Spleen (tissue), 11 donors: ENCODE data around the gene KIFAP3. TPM values are rescaled to one million over a fixed set of nuclear protein-coding genes. Genes with fewer than 3 reads are reported as not detected.

Source experiments
- DNase-seq: peaks from one replicate; pipeline ENCODE4 v3.0.0-alpha.2; 2020
- H3K27ac ChIP-seq, 8 donors: fragments of 200-600 bp; sonication (generic) in 7 of 8; 1 replicate in 4 of 8; 2 replicates in 4 of 8; pipeline versions ENCODE4 v1.5.0 to v1.8.0; 2016 to 2021; ENCODE audit warnings: inconsistent platforms in 4 of 8, mild to moderate bottlenecking in 4 of 8, moderate library complexity in 1 of 8
- H3K27me3 ChIP-seq, 7 donors: fragments of 200-600 bp; sonication (generic) in 6 of 7; replicated peaks in 1 of 7; 1 replicate in 4 of 7; 2 replicates in 3 of 7; pipeline versions ENCODE4 v1.5.0 to v1.8.0; 2016 to 2021; ENCODE audit warnings: inconsistent platforms in 3 of 7, mild to moderate bottlenecking in 1 of 7
- H3K36me3 ChIP-seq, 6 donors: fragments of 200-600 bp; sonication (generic) in 5 of 6; 1 replicate in 4 of 6; 2 replicates in 2 of 6; pipeline versions ENCODE4 v1.5.0 to v1.8.0; 2016 to 2021; ENCODE audit warnings: inconsistent platforms in 2 of 6
- H3K4me1 ChIP-seq, 6 donors: fragments of 200-600 bp; sonication (generic) in 5 of 6; 1 replicate in 3 of 6; 2 replicates in 3 of 6; pipeline versions ENCODE4 v1.5.0 to v1.8.0; 2016 to 2021; ENCODE audit warnings: inconsistent platforms in 3 of 6
- H3K4me3 ChIP-seq, 8 donors: fragments of 200-600 bp; sonication (generic) in 7 of 8; 1 replicate in 4 of 8; 2 replicates in 4 of 8; pipeline versions ENCODE4 v1.5.0 to v1.8.0; 2016 to 2021; ENCODE audit warnings: inconsistent platforms in 4 of 8, mild to moderate bottlenecking in 4 of 8, moderate library complexity in 2 of 8
- H3K9me3 ChIP-seq, 8 donors: fragments of 200-600 bp; sonication (generic) in 7 of 8; 1 replicate in 4 of 8; 2 replicates in 4 of 8; pipeline versions ENCODE4 v1.5.0 to v1.8.0; 2016 to 2021; ENCODE audit warnings: inconsistent platforms in 4 of 8
- POLR2A ChIP-seq, 3 donors: fragments of 450-650 bp; IDR thresholded peaks; one replicate each; pipeline ENCODE4 v1.5.1; 2017; ENCODE audit warnings: antibody characterized with exemption in 3 of 3, mild to moderate bottlenecking in 1 of 3
- POLR2AphosphoS5 ChIP-seq, 3 donors: sonication (generic); formaldehyde crosslinking; IDR thresholded peaks; one replicate each; pipeline ENCODE4 v1.5.1; 2017; ENCODE audit warnings: antibody characterized with exemption in 3 of 3
- WGBS, 5 donors: extraction: QIAGEN DNeasy Blood & Tissue Kit in 3 of 5; methylation state at CpG; one replicate each; pipeline versions ENCODE4 v1.1.5 to v1.1.7; 2013 to 2018; 5-methylcytosine and 5-hydroxymethylcytosine counted together
- intact Hi-C: fragments of 100-400 bp; cut with DNase I; formaldehyde crosslinking; loops from one replicate; pipeline ENCODE4 v1.15.0; 2023; ENCODE audit warnings: low total_unique reads
- polyA plus RNA-seq, 3 donors: library from polyadenylated mRNA; stranded (reverse); fragments of 200-250 nt; gene quantifications; one replicate each; pipeline ENCODE4 v1.2.1, GENCODE V29; 2013
- total RNA-seq, 7 donors: library from RNA; depleted of rRNA in 3 of 7; stranded (reverse); fragments of >200 nt in 3 of 7; fragmentation: NEBNext Ultra II Directional in 4 of 7; extraction: Animal tissue kit (Norgen Biotek cat#: 25700) in 4 of 7; gene quantifications; one replicate each; pipeline versions ENCODE4 v1.1.0 to v1.2.1, GENCODE V29; 2016 to 2021
- TF ChIP-seq, protein P1 (sequence below), 11 experiments: fragments of 200-600 bp in 7 of 11; fragments of 450-650 bp in 4 of 11; sonication (generic) in 4 of 11; IDR thresholded peaks in 8 of 11; conservative IDR thresholded peaks in 3 of 11; 1 replicate in 7 of 11; 2 replicates in 4 of 11; pipeline versions ENCODE4 v1.4.0 to v1.8.0; 2016 to 2021; ENCODE audit warnings: antibody characterized with exemption in 11 of 11, inconsistent platforms in 4 of 11, mild to moderate bottlenecking in 1 of 11
- donor health status: healthy with polysubstance abuse.
- donor health status: DM: no; HTN: no; CAD: no; lungs with moderate emphysema.
- donor health status: DM: no; HTN: no; CAD: no.
- donor health status: Bipolar disorder and iron deficiency.
- donor health status: healthy.
- donor health status: DM: no; HTN: no; CAD: no.
- donor health status: DM: yes; HTN: yes; CAD: no.

The KIFAP3 gene
- total and polyA plus RNA-seq, 10 donors, result 5.1 to 36.7 (median 20.6) TPM

DNA sequence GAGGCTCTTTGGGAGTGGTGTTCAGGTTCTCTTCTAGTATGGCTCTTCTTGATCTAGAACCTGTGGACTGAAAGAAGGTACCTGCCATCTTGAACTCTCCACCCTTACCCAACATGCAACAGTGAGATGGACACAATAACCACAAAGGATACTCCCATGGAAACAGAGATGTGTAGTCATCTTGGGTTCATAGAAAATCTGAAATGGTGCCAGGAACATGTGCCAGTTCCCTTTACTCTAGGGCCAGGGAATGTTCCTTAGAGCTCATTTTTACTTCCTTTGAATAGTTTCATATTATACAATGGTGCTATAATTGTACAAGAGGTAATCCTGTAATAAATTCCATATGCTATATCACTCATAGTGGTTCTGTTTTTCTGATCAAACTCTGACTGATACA, 167.6 kb downstream of the KIFAP3 start:
- H3K27me3 ChIP-seq, result peaks cover 0 to 9% (median 0%) of the 10 kb centered on the region in 7 donors
- intact Hi-C loops, result no loop called here
- DNase-seq, result no peak
- no peaks in the 10 kb centered on the region for H3K36me3 ChIP-seq
- peaks cover 0 to 16% (median 0%) of the 10 kb centered on the region in 6 donors for H3K4me1 ChIP-seq
- H3K4me3 ChIP-seq, result no peak overlapping the region
- TF ChIP-seq, protein P1, sequence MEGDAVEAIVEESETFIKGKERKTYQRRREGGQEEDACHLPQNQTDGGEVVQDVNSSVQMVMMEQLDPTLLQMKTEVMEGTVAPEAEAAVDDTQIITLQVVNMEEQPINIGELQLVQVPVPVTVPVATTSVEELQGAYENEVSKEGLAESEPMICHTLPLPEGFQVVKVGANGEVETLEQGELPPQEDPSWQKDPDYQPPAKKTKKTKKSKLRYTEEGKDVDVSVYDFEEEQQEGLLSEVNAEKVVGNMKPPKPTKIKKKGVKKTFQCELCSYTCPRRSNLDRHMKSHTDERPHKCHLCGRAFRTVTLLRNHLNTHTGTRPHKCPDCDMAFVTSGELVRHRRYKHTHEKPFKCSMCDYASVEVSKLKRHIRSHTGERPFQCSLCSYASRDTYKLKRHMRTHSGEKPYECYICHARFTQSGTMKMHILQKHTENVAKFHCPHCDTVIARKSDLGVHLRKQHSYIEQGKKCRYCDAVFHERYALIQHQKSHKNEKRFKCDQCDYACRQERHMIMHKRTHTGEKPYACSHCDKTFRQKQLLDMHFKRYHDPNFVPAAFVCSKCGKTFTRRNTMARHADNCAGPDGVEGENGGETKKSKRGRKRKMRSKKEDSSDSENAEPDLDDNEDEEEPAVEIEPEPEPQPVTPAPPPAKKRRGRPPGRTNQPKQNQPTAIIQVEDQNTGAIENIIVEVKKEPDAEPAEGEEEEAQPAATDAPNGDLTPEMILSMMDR (IDR thresholded peaks at IDR 0.05 in 8 of 11, conservative IDR thresholded peaks at IDR 0.05 in 3 of 11), result no peak
- TF ChIP-seq POLR2AphosphoS5 (IDR thresholded peaks at IDR 0.05) (no peak), POLR2A (IDR thresholded peaks at IDR 0.05) (no peak)
- peaks cover 0 to 4% (median 0%) of the 10 kb centered on the region in 8 donors for H3K9me3 ChIP-seq
- H3K27ac ChIP-seq, result no peak overlapping the region

DNA sequence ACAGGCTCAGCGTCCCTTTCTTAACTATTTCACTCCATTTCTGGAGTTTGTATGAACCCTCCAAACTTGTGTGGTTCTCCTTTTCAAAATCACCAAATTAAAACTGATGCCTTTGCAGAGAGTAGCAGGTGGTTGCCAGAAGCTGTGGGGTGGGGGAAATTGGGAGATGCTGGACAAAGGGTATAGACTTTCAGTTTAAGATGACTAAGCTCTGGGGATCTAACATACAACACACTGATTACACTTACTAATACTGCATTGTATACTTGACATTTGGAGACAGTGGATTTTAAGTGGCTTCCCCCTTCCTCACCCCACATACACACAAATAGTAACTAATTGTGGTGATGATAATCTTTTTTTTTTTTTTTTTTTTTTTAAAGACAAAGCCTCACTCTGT, 169.7 kb downstream of the KIFAP3 start:
- peaks cover 0 to 17% (median 0%) of the 10 kb centered on the region in 6 donors for H3K4me1 ChIP-seq
- no peaks in the 10 kb centered on the region for H3K9me3 ChIP-seq
- no peak for DNase-seq
- TF ChIP-seq, protein P1 (IDR thresholded peaks at IDR 0.05 in 8 of 11, conservative IDR thresholded peaks at IDR 0.05 in 3 of 11), result no peak
- no peak for TF ChIP-seq POLR2A (IDR thresholded peaks at IDR 0.05)
- TF ChIP-seq POLR2AphosphoS5 (IDR thresholded peaks at IDR 0.05), result no peak
- H3K4me3 ChIP-seq, result no peak overlapping the region
- 84 to 97% (median 90%) methylated on average over 1 of the region's 1 CpG for WGBS, 5 donors
- no peaks in the 10 kb centered on the region for H3K36me3 ChIP-seq
- intact Hi-C loops, result no loop called here
- no peak overlapping the region for H3K27ac ChIP-seq
- peaks cover 0 to 12% (median 0%) of the 10 kb centered on the region in 7 donors for H3K27me3 ChIP-seq

DNA sequence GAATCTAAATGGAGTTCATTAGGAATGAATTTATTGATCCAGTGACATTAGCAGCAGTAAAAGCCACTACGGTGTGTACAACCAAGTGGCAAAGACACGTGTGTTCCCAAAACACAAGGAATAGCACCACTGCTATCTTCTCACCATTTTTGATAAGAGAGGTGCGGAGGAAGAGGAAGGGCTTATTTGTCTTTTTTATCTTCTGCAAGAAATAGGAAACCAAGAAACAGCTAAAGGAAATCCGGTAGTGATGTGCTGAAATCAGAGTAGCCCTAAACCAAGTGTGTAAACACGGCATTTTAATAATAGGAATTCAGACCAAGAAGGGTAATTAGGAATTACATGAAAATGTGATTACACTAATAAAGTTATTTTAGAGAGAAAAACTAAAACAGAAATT, 171.7 kb downstream of the KIFAP3 start:
- DNase-seq, result no peak
- H3K27ac ChIP-seq, result no peak overlapping the region
- 22 to 39% (median 32%) methylated on average over 5 of the region's 5 CpGs for WGBS, 5 donors
- intact Hi-C loops, result no loop called here
- no peaks in the 10 kb centered on the region for H3K36me3 ChIP-seq
- TF ChIP-seq, protein P1 (IDR thresholded peaks at IDR 0.05 in 8 of 11, conservative IDR thresholded peaks at IDR 0.05 in 3 of 11), result no peak
- TF ChIP-seq POLR2A (IDR thresholded peaks at IDR 0.05), result no peak
- TF ChIP-seq POLR2AphosphoS5 (IDR thresholded peaks at IDR 0.05), result no peak
- no peaks in the 10 kb centered on the region for H3K9me3 ChIP-seq
- peaks cover 0 to 12% (median 0%) of the 10 kb centered on the region in 7 donors for H3K27me3 ChIP-seq
- no peak overlapping the region for H3K4me3 ChIP-seq
- H3K4me1 ChIP-seq, result peaks cover 0 to 17% (median 0%) of the 10 kb centered on the region in 6 donors

DNA sequence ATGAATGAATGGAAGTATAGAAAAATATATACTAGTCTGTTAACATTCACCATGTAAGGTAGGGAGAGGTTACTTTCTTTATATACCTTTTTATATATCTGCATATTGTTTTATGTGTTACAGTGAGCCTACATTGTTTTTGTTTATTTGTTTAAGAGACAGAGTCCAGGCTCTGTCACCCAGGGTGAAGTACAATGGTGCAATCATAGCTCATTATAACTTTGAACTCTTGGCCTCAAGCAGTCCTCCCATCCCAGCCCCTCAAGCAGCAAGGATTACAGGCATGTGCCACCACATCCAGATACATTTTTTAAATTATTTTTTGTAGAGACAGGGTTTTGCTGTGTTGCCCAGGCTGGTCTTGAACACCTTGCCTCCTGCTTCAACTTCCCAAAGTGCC, 173.4 kb downstream of the KIFAP3 start:
- Histone ChIP-seq H3K4me3 (no peak overlapping the region), H3K27me3 (peaks cover 0 to 21% (median 0%) of the 10 kb centered on the region in 7 donors), H3K9me3 (no peaks in the 10 kb centered on the region), H3K4me1 (peaks cover 0 to 17% (median 0%) of the 10 kb centered on the region in 6 donors), H3K27ac (no peak overlapping the region), H3K36me3 (no peaks in the 10 kb centered on the region)
- intact Hi-C loops, result no loop called here
- TF ChIP-seq POLR2A (IDR thresholded peaks at IDR 0.05), result no peak
- no peak for TF ChIP-seq POLR2AphosphoS5 (IDR thresholded peaks at IDR 0.05)
- TF ChIP-seq, protein P1 (IDR thresholded peaks at IDR 0.05 in 8 of 11, conservative IDR thresholded peaks at IDR 0.05 in 3 of 11), result no peak
- DNase-seq, result no peak
